H1 (cell line): ENCODE results near the gene DHRS3. TPM values are rescaled to one million over a fixed set of nuclear protein-coding genes. Genes with fewer than 3 reads are reported as not detected.

ENCODE experiments used
- CTCF ChIA-PET: fragments of 300-600 bp; sonication (Branson Sonifier 250); formaldehyde crosslinking; loops from one replicate; lab custom pipeline; 2021; ENCODE audit not compliant: partially characterized antibody; lab: Charles Lee
- POLR2A ChIA-PET: fragments of 300-600 bp; sonication (Branson Sonifier 250); formaldehyde crosslinking; loops from one replicate; lab custom pipeline; 2021; ENCODE audit warnings: inconsistent platforms; ENCODE audit not compliant: partially characterized antibody; lab: Charles Lee
- DNase-seq, 2 experiments: peaks; one replicate each; pipeline versions ENCODE4 v3.0.0 to v3.0.0-alpha.2; 2010 to 2022; ENCODE audit warnings: low spot score in 2 of 2, low read depth in 1 of 2, mixed read lengths in 1 of 2
- FAIRE-seq: peaks from 2 replicates; lab custom pipeline; 2011; peaks lifted over from hg19 to GRCh38; lab: Jason Lieb, UNC
- H2AFZ ChIP-seq: 2 replicates; pipeline ENCODE4 v1.8.1; 2012; ENCODE audit warnings: low read length, inconsistent platforms
- H2AK5ac ChIP-seq: 2 replicates; pipeline ENCODE4 v1.6.1; 2013; ENCODE audit warnings: low read depth, low read length
- H2BK120ac ChIP-seq: replicated peaks from 2 replicates; pipeline ENCODE3; 2013; ENCODE audit warnings: low read depth, low read length, inconsistent platforms
- H2BK12ac ChIP-seq: 2 replicates; pipeline ENCODE4 v1.6.1; 2013; ENCODE audit warnings: low read depth, low read length
- H2BK15ac ChIP-seq: 2 replicates; pipeline ENCODE4 v1.6.1; 2013; ENCODE audit warnings: low read length
- H2BK20ac ChIP-seq: 2 replicates; pipeline ENCODE4 v1.6.1; 2013; ENCODE audit warnings: low read length
- H2BK5ac ChIP-seq: 2 replicates; pipeline ENCODE4 v1.6.1; 2013; ENCODE audit warnings: low read depth, low read length
- H3K14ac ChIP-seq: 2 replicates; pipeline ENCODE4 v1.6.1; 2013; ENCODE audit warnings: inconsistent platforms; ENCODE audit not compliant: insufficient read length
- H3K18ac ChIP-seq: 2 replicates; pipeline ENCODE4 v1.6.1; 2013; ENCODE audit warnings: low read length; ENCODE audit errors: extremely low read depth
- H3K23ac ChIP-seq: 2 replicates; pipeline ENCODE4 v1.6.1; 2013; ENCODE audit warnings: inconsistent platforms; ENCODE audit not compliant: insufficient read length
- H3K23me2 ChIP-seq: 2 replicates; pipeline ENCODE4 v1.6.1; 2013; ENCODE audit warnings: low read depth, low read length
- H3K27ac ChIP-seq: 2 replicates; pipeline ENCODE4 v1.6.1; 2011; ENCODE audit warnings: low read depth, low read length, inconsistent platforms
- H3K27me3 ChIP-seq, 4 experiments: replicated peaks in 1 of 4; 1 replicate in 1 of 4; 2 replicates in 3 of 4; pipeline versions ENCODE4 v1.6.1 to v1.8.1; 2011 to 2013; ENCODE audit warnings: low read length in 3 of 4, mild to moderate bottlenecking in 3 of 4, inconsistent platforms in 2 of 4, mixed read lengths in 2 of 4, moderate library complexity in 1 of 4; ENCODE audit not compliant: control insufficient read depth in 3 of 4, insufficient read depth in 3 of 4; ENCODE audit errors: extremely low read depth in 1 of 4
- H3K36me3 ChIP-seq, 4 experiments: 2 replicates each; pipeline versions ENCODE4 v1.6.1 to v1.8.1; 2011 to 2013; ENCODE audit warnings: mild to moderate bottlenecking in 4 of 4, low read length in 3 of 4, moderate library complexity in 2 of 4, control low read depth in 1 of 4, inconsistent platforms in 1 of 4; ENCODE audit not compliant: insufficient read depth in 4 of 4, control insufficient read depth in 2 of 4
- H3K4ac ChIP-seq: replicated peaks from 2 replicates; pipeline ENCODE3; 2013; ENCODE audit warnings: low read length, low read depth, mixed read lengths, inconsistent platforms; ENCODE audit not compliant: insufficient read length
- H3K4me1 ChIP-seq, 4 experiments: replicated peaks in 1 of 4; 1 replicate in 1 of 4; 2 replicates in 3 of 4; pipeline versions ENCODE4 v1.6.1 to v1.8.1; 2011 to 2013; ENCODE audit warnings: low read length in 3 of 4, inconsistent platforms in 2 of 4, mixed read lengths in 1 of 4; ENCODE audit not compliant: insufficient read depth in 4 of 4, control insufficient read depth in 3 of 4
- H3K4me2 ChIP-seq, 2 experiments: 2 replicates each; pipeline versions ENCODE4 v1.6.1 to v1.8.1; 2011 to 2013; ENCODE audit warnings: low read depth in 2 of 2, low read length in 2 of 2, control low read depth in 1 of 2, inconsistent platforms in 1 of 2, mild to moderate bottlenecking in 1 of 2; ENCODE audit not compliant: insufficient read depth in 1 of 2
- H3K4me3 ChIP-seq, 4 experiments: fragments of 200-600, 300-600 bp in 1 of 4; sonication (generic), shearing (Covaris generic), sonication (Bioruptor Twin) in 1 of 4; 2 replicates each; pipeline versions ENCODE4 v1.5.1 to v1.8.1; 2011 to 2016; ENCODE audit warnings: low read length in 4 of 4, low read depth in 3 of 4, control low read depth in 2 of 4, inconsistent platforms in 2 of 4, mild to moderate bottlenecking in 2 of 4, mixed read lengths in 1 of 4, moderate library complexity in 1 of 4; ENCODE audit not compliant: insufficient read depth in 2 of 4; ENCODE audit errors: extremely low read depth in 1 of 4
- H3K56ac ChIP-seq: replicated peaks from 2 replicates; pipeline ENCODE3; 2013; ENCODE audit warnings: low read depth, mild to moderate bottlenecking, mixed read lengths, low read length, inconsistent platforms; ENCODE audit not compliant: insufficient read length
- H3K79me1 ChIP-seq: 2 replicates; pipeline ENCODE4 v1.6.1; 2013; ENCODE audit warnings: low read depth, low read length, control low read depth
- H3K79me2 ChIP-seq, 2 experiments: 2 replicates each; pipeline versions ENCODE4 v1.6.1 to v1.8.1; 2012 to 2013; ENCODE audit warnings: low read length in 2 of 2, mild to moderate bottlenecking in 2 of 2, inconsistent platforms in 1 of 2; ENCODE audit not compliant: insufficient read depth in 2 of 2, control insufficient read depth in 1 of 2
- H3K9ac ChIP-seq, 4 experiments: replicated peaks in 1 of 4; 1 replicate in 1 of 4; 2 replicates in 3 of 4; pipeline versions ENCODE4 v1.6.1 to v1.8.1; 2011 to 2013; ENCODE audit warnings: low read depth in 3 of 4, low read length in 3 of 4, control low read depth in 2 of 4, mild to moderate bottlenecking in 2 of 4, moderate library complexity in 2 of 4, inconsistent platforms in 1 of 4; ENCODE audit errors: extremely low read depth in 1 of 4
- H3K9me3 ChIP-seq, 2 experiments: 2 replicates each; pipeline versions ENCODE4 v1.6.1 to v1.8.1; 2012 to 2013; ENCODE audit warnings: mild to moderate bottlenecking in 2 of 2, moderate library complexity in 2 of 2, control low read depth in 1 of 2, inconsistent platforms in 1 of 2, low read depth in 1 of 2, low read length in 1 of 2, mixed read lengths in 1 of 2; ENCODE audit not compliant: insufficient read depth in 2 of 2
- H4K20me1 ChIP-seq, 2 experiments: replicated peaks in 1 of 2; 2 replicates each; pipeline versions ENCODE3 to v1.8.1; 2011 to 2013; ENCODE audit warnings: inconsistent platforms in 2 of 2, low read length in 2 of 2, mild to moderate bottlenecking in 1 of 2; ENCODE audit not compliant: insufficient read depth in 2 of 2, control insufficient read depth in 1 of 2
- H4K5ac ChIP-seq: 2 replicates; pipeline ENCODE4 v1.6.1; 2013; ENCODE audit warnings: low read length, low read depth, mixed read lengths, inconsistent platforms; ENCODE audit not compliant: insufficient read length
- H4K8ac ChIP-seq: 2 replicates; pipeline ENCODE4 v1.8.0; 2013; ENCODE audit warnings: mild to moderate bottlenecking, moderate library complexity, low read length, inconsistent platforms; ENCODE audit not compliant: insufficient read depth; ENCODE audit errors: extremely low read depth
- H4K91ac ChIP-seq: replicated peaks from 2 replicates; pipeline ENCODE3; 2013; ENCODE audit warnings: low read length, mixed read lengths, inconsistent platforms; ENCODE audit not compliant: insufficient read length
- BCL11A ChIP-seq, 2 experiments: IDR thresholded peaks; one replicate each; pipeline ENCODE4 v1.6.1; 2011; ENCODE audit warnings: low read depth in 2 of 2, low read length in 2 of 2, mild to moderate bottlenecking in 2 of 2
- JUND ChIP-seq: IDR thresholded peaks from 2 replicates; pipeline ENCODE4 v1.6.1; 2011; ENCODE audit warnings: mild to moderate bottlenecking, improper control_type of control experiment, low read length
- KDM1A ChIP-seq: fragments of 200-600, 300-600 bp; sonication (generic); IDR thresholded peaks from 2 replicates; pipeline ENCODE4 v1.7.1; 2016; ENCODE audit warnings: mild to moderate bottlenecking, low read length, borderline replicate concordance
- NANOG ChIP-seq: IDR thresholded peaks from 2 replicates; pipeline ENCODE4 v1.6.1; 2011; ENCODE audit warnings: low read length, low read depth, mild to moderate bottlenecking, inconsistent platforms; ENCODE audit not compliant: insufficient read depth, poor library complexity, severe bottlenecking
- RXRA ChIP-seq: IDR thresholded peaks from 2 replicates; pipeline ENCODE4 v1.6.1; 2011; ENCODE audit warnings: low read depth, mild to moderate bottlenecking, low read length, moderate library complexity; ENCODE audit not compliant: insufficient read depth
- SAP30 ChIP-seq: fragments of 300-600 bp; sonication (generic); IDR thresholded peaks from 2 replicates; pipeline ENCODE4 v1.7.1; 2012; ENCODE audit warnings: low read length, moderate library complexity, mild to moderate bottlenecking, inconsistent platforms; ENCODE audit not compliant: insufficient read depth, insufficient replicate concordance
- SIN3A ChIP-seq, 2 experiments: IDR thresholded peaks in 1 of 2; conservative IDR thresholded peaks in 1 of 2; 2 replicates each; pipeline ENCODE4 v1.6.1; 2011 to 2012; ENCODE audit warnings: low read length in 2 of 2, improper control_type of control experiment in 1 of 2, low read depth in 1 of 2, mild to moderate bottlenecking in 1 of 2
- WGBS, 2 experiments: shearing (Covaris generic) in 1 of 2; methylation state at CpG; one replicate each; pipeline versions ENCODE4 v1.1.6 to v1.1.7; 2013 to 2015; ENCODE audit warnings: low lambda C conversion rate in 2 of 2, mixed read lengths in 2 of 2, inconsistent platforms in 1 of 2, low coverage in 1 of 2, missing lambda C conversion rate in 1 of 2; ENCODE audit not compliant: insufficient replicate concordance in 2 of 2, insufficient coverage in 1 of 2, insufficient read length in 1 of 2; ENCODE audit errors: extremely low coverage in 1 of 2, missing lambda C conversion rate in 1 of 2; 5-methylcytosine and 5-hydroxymethylcytosine counted together
- polyA plus RNA-seq, 7 experiments: library from polyadenylated mRNA; depleted of rRNA in 3 of 7; stranded (reverse) in 5 of 7; unstranded in 2 of 7; fragments of >200 nt in 5 of 7; fragments of 200-250 nt in 2 of 7; gene quantifications; 1 replicate in 5 of 7; 2 replicates in 1 of 7; 4 replicates in 1 of 7; pipeline versions ENCODE4 v1.2.1 to v1.2.3, GENCODE V29; 2011 to 2013; ENCODE audit warnings: missing spikeins in 2 of 7, mixed read lengths in 2 of 7
- total RNA-seq: library from RNA; stranded (reverse); fragmentation: NEBNext Ultra II Directional; extraction: Animal tissue kit (Norgen Biotek cat#: 25700); gene quantifications from 2 replicates; pipeline ENCODE4 v1.2.1, GENCODE V29; 2021
- TF ChIP-seq, protein P1 (sequence below): IDR thresholded peaks from 2 replicates; pipeline ENCODE4 v1.6.1; 2011; ENCODE audit warnings: low read length, improper control_type of control experiment
- TF ChIP-seq, protein P2 (sequence below): IDR thresholded peaks from 2 replicates; pipeline ENCODE4 v1.6.1; 2011; ENCODE audit warnings: low read depth, mild to moderate bottlenecking, low read length; ENCODE audit not compliant: insufficient read depth
- TF ChIP-seq, protein P3 (sequence below): IDR thresholded peaks from 2 replicates; pipeline ENCODE4 v1.6.1; 2012; ENCODE audit warnings: inconsistent platforms

Gene DHRS3
- total and polyA plus RNA-seq, 2 of the 8 experiments (the other 6 are each of a cell fraction or from before 2014, with no cell fraction given): 32.5 to 36.4 TPM

DNA sequence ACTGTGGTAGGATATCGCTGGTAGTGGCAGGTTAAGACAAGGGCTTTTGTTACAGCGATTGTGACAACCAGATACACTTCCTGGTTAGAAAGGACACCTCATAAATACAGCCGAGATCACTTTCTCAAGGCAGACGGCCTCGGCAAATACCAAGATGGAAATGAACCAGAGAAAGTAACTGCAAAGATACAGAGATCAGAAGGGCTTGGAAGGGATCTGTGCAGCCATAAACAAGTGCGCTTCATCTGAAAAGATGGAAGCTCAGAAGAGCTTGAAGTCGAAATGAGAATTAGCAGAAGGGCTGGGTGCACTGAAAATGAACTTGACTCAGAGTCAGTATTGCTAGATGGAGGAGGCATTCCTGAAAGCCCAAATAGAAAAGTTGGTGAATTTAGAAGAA is 7.1 kb downstream of the DHRS3 start:
- peaks cover 2 to 10% (median 4%) of the 10 kb centered on the region in 4 experiments; a peak in 5 of 7 replicates for H3K4me1 ChIP-seq
- peaks cover 1 to 20% of the 10 kb centered on the region in 2 experiments for H4K20me1 ChIP-seq
- peaks cover 3% of the 10 kb centered on the region; the same call in 1 of the 2 replicates for H3K23me2 ChIP-seq
- no peak overlapping the region for H3K4ac ChIP-seq
- no peak overlapping the region for H2BK12ac ChIP-seq
- no peak for FAIRE-seq
- POLR2A ChIA-PET: interaction anchor here (1.3 to 11.4 kb wide), 3 partner anchors 10 to 18 kb away, joined by 3 to 107 read pairs (median 5); no protein-coding TSS in a partner anchor
- peaks cover 3 to 41% (median 5%) of the 10 kb centered on the region in 4 experiments; a peak in 6 of 8 replicates for H3K36me3 ChIP-seq
- no peak overlapping the region for H4K8ac ChIP-seq
- H3K23ac ChIP-seq: no peak overlapping the region
- peaks cover 0 to 2% of the 10 kb centered on the region in 2 experiments; a peak in 1 of 4 replicates for H3K9me3 ChIP-seq
- H2BK5ac ChIP-seq: no peak overlapping the region
- H2BK15ac ChIP-seq: no peak overlapping the region
- no peak overlapping the region for H4K91ac ChIP-seq
- H3K79me1 ChIP-seq: peaks cover 25% of the 10 kb centered on the region
- H3K27ac ChIP-seq: no peak overlapping the region
- no peak overlapping the region for H2BK20ac ChIP-seq
- H3K79me2 ChIP-seq: peaks cover 25 to 83% of the 10 kb centered on the region in 2 experiments
- no peak overlapping the region for H3K4me3 ChIP-seq
- no peak overlapping the region for H3K18ac ChIP-seq
- no peak overlapping the region for H2BK120ac ChIP-seq
- no peak overlapping the region for H3K56ac ChIP-seq
- H2AK5ac ChIP-seq: no peak overlapping the region
- no peak overlapping the region for H3K14ac ChIP-seq
- no peak overlapping the region for H4K5ac ChIP-seq
- H3K27me3 ChIP-seq: no peaks in the 10 kb centered on the region; a peak in 1 of 7 replicates
- WGBS, 2 experiments: 90% methylated on average over 7 of the region's 7 CpGs; no CpG with 5 or more reads in 1 of the 2 experiments
- DNase-seq: no peak
- no peak overlapping the region for H3K4me2 ChIP-seq
- H3K9ac ChIP-seq: no peak overlapping the region
- no peak overlapping the region for H2AFZ ChIP-seq
- CTCF ChIA-PET: interaction anchor here (0.7 to 2.7 kb wide), 3 partner anchors 9 to 12 kb away, joined by 3 to 17 read pairs (median 5); no protein-coding TSS in a partner anchor
- TF ChIP-seq JUND (no peak), BCL11A (IDR thresholded peaks at IDR 0.05; ENCODE audit: low read depth in 2 of 2, low read length in 2 of 2) (no peak), SAP30 (no peak), SIN3A (conservative IDR thresholded peaks at IDR 0.05 in 1 of 2, IDR thresholded peaks at IDR 0.05 in 1 of 2; ENCODE audit: low read depth in 1 of 2, low read length in 2 of 2) (no peak), NANOG (no peak), KDM1A (no peak), RXRA (no peak)
- TF ChIP-seq, protein P1, sequence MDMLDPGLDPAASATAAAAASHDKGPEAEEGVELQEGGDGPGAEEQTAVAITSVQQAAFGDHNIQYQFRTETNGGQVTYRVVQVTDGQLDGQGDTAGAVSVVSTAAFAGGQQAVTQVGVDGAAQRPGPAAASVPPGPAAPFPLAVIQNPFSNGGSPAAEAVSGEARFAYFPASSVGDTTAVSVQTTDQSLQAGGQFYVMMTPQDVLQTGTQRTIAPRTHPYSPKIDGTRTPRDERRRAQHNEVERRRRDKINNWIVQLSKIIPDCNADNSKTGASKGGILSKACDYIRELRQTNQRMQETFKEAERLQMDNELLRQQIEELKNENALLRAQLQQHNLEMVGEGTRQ: no peak
- TF ChIP-seq, protein P2, sequence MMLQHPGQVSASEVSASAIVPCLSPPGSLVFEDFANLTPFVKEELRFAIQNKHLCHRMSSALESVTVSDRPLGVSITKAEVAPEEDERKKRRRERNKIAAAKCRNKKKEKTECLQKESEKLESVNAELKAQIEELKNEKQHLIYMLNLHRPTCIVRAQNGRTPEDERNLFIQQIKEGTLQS: no peak
- TF ChIP-seq, protein P3, sequence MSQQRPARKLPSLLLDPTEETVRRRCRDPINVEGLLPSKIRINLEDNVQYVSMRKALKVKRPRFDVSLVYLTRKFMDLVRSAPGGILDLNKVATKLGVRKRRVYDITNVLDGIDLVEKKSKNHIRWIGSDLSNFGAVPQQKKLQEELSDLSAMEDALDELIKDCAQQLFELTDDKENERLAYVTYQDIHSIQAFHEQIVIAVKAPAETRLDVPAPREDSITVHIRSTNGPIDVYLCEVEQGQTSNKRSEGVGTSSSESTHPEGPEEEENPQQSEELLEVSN: no peak
